A549 (cell line): ENCODE results near the gene DPYSL4.

Source experiments
- CBX8 ChIP-seq: fragments of 200-600 bp; sonication (generic); IDR thresholded peaks from 2 replicates; pipeline ENCODE4 v1.6.1; 2016
- MAFK ChIP-seq: fragments of 450-650 bp; IDR thresholded peaks from 2 replicates; pipeline ENCODE4 v1.6.1; 2014; ENCODE audit not compliant: partially characterized antibody
- MAX ChIP-seq: IDR thresholded peaks from 2 replicates; pipeline ENCODE4 v1.6.1; 2012
- RCOR1 ChIP-seq: fragments of 150-350 bp; IDR thresholded peaks from 2 replicates; pipeline ENCODE4 v1.6.1; 2014; ENCODE audit warnings: antibody characterized with exemption, low read length, low read depth
- TF ChIP-seq, protein P1 (sequence below): fragments of >200 bp; sonication (Bioruptor Twin); formaldehyde crosslinking; IDR thresholded peaks from 3 replicates; pipeline ENCODE4 v1.5.1; 2016

- TF ChIP-seq MAX = no peak
- TF ChIP-seq, protein P1, sequence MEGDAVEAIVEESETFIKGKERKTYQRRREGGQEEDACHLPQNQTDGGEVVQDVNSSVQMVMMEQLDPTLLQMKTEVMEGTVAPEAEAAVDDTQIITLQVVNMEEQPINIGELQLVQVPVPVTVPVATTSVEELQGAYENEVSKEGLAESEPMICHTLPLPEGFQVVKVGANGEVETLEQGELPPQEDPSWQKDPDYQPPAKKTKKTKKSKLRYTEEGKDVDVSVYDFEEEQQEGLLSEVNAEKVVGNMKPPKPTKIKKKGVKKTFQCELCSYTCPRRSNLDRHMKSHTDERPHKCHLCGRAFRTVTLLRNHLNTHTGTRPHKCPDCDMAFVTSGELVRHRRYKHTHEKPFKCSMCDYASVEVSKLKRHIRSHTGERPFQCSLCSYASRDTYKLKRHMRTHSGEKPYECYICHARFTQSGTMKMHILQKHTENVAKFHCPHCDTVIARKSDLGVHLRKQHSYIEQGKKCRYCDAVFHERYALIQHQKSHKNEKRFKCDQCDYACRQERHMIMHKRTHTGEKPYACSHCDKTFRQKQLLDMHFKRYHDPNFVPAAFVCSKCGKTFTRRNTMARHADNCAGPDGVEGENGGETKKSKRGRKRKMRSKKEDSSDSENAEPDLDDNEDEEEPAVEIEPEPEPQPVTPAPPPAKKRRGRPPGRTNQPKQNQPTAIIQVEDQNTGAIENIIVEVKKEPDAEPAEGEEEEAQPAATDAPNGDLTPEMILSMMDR = no peak
- TF ChIP-seq RCOR1 = no peak
- TF ChIP-seq MAFK = no peak
- TF ChIP-seq CBX8 = no peak
Measured at GRCh38 chr10:132174237-132174636, 12.5 kb upstream of the DPYSL4 start.
